SJSA1 (cell line): ENCODE data around the gene TSPY9. TPM values are rescaled to one million over a fixed set of nuclear protein-coding genes. Genes with fewer than 3 reads are reported as not detected.
"Not testable (repeated sequence)": the region's sequence is repeated elsewhere in the genome, so short reads cannot be mapped to it uniquely, and the experiment has no call there.

Source experiments
- DNase-seq, 2 experiments: peaks; one replicate each; pipeline ENCODE4 v3.0.0-alpha.2; 2015 to 2020; ENCODE audit warnings: low spot score in 2 of 2, low read depth in 1 of 2
- H3K27ac ChIP-seq: fragments of 250-450 bp; sonication (Bioruptor Pico); 2 replicates; pipeline ENCODE4 v1.5.1; 2020; ENCODE audit warnings: mild to moderate bottlenecking, moderate library complexity
- H3K27me3 ChIP-seq: fragments of 250-450 bp; sonication (Bioruptor Pico); replicated peaks from 2 replicates; pipeline ENCODE4 v1.5.1; 2020; ENCODE audit warnings: mild to moderate bottlenecking, moderate library complexity
- H3K36me3 ChIP-seq: fragments of 250-450 bp; sonication (Bioruptor Pico); 2 replicates; pipeline ENCODE4 v1.5.1; 2020; ENCODE audit warnings: mild to moderate bottlenecking
- H3K4me1 ChIP-seq: fragments of 250-450 bp; sonication (Bioruptor Pico); replicated peaks from 2 replicates; pipeline ENCODE4 v1.6.1; 2021; ENCODE audit warnings: mild to moderate bottlenecking
- H3K4me3 ChIP-seq: fragments of 250-450 bp; sonication (Bioruptor Pico); 2 replicates; pipeline ENCODE4 v1.5.1; 2020; ENCODE audit warnings: mild to moderate bottlenecking
- H3K9me3 ChIP-seq: fragments of 250-450 bp; sonication (Bioruptor Pico); replicated peaks from 2 replicates; pipeline ENCODE4 v1.5.1; 2020; ENCODE audit warnings: mild to moderate bottlenecking
- total RNA-seq: library from RNA; depleted of rRNA; stranded (reverse); fragments of >200 nt; shearing (Covaris generic); gene quantifications from 2 replicates; pipeline ENCODE4 v1.2.3, GENCODE V29; 2014; rRNA removed

Gene TSPY9, protein sequence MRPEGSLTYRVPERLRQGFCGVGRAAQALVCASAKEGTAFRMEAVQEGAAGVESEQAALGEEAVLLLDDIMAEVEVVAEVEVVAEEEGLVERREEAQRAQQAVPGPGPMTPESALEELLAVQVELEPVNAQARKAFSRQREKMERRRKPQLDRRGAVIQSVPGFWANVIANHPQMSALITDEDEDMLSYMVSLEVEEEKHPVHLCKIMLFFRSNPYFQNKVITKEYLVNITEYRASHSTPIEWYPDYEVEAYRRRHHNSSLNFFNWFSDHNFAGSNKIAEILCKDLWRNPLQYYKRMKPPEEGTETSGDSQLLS
- total RNA-seq: not detected in 2 replicates

DNA sequence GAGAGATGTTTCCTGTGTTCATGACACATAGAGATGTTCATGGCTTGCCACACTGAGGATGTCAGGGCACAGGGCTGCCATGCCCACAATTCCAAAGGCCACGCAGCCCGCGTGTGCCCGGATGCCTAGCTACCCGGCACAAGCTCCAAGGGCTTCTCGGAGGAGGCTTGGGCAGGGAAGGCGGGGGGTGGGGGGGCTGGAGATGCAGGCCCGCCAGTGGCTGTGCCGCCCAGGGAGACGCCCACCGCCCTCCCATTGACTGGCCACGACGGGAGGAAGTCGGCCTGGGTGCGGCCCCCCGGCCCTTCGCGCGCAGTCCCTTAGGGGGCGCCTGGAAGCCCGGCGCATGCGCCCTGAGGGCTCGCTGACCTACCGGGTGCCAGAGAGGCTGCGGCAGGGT is at the start of gene TSPY9:
Gene TSPY9, plus strand, starts transcription at position 301 of the 400 bp plus-strand sequence. Its CDS starts 46 bp downstream, at position 347.
- not testable (repeated sequence) for DNase-seq, H3K9me3 ChIP-seq, H3K36me3 ChIP-seq, H3K27me3 ChIP-seq, H3K4me3 ChIP-seq, H3K27ac ChIP-seq, H3K4me1 ChIP-seq

DNA sequence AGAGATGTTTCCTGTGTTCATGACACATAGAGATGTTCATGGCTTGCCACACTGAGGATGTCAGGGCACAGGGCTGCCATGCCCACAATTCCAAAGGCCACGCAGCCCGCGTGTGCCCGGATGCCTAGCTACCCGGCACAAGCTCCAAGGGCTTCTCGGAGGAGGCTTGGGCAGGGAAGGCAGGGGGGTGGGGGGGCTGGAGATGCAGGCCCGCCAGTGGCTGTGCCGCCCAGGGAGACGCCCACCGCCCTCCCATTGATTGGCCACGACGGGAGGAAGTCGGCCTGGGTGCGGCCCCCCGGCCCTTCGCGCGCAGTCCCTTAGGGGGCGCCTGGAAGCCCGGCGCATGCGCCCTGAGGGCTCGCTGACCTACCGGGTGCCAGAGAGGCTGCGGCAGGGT is 20.4 kb upstream of the TSPY9 start, which contains the start of gene TSPY1:
Gene TSPY1, plus strand, starts transcription at position 301 of the 400 bp plus-strand sequence. Its CDS starts 46 bp downstream, at position 347.
- not testable (repeated sequence) for H3K9me3 ChIP-seq, DNase-seq, H3K27me3 ChIP-seq, H3K36me3 ChIP-seq, H3K4me1 ChIP-seq, H3K4me3 ChIP-seq, H3K27ac ChIP-seq

DNA sequence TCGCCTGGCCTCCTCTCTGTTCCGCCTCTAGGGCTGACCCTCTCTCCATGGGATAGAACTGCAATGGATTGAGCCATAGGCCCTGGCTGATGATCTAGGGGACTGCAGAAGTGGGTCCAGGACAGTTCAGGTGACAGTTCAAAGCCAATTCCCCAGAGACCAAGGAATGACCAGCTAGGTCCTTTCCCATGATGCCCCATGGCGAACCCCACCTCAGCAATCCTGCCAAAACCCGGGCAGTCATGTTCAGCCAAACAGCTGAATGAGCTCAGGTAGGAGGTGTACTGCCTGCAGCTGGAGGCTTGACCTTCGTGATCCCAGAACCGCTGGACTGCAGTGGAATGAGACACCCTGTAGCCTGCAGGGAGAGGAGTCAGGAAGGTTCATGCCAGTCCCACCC is 17.3 kb downstream of the TSPY9 start:
- not testable (repeated sequence) for H3K9me3 ChIP-seq, H3K36me3 ChIP-seq, H3K4me3 ChIP-seq

DNA sequence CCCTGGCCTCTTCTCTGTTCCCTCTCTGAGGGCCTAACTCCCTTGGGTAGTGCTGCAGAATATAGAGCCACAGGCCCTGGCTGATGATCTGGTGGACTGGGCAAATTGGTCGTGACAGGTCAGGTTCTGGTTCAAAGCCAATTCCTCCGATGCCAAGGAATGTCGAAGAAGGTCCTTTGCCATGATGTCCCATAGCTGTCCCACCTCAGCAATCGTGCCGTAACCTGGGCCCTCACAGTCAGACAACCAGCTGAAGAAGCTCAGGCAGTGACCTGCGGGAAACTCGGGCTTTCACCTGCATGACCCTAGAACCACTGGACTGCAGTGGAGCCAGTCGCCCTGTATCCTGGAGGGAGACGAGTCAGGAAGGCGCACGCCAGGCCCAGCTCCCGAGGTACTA is 29.2 kb downstream of the TSPY9 start:
- peak in 1 of 2 experiments; percentile 47 for DNase-seq
- H3K4me3 ChIP-seq, H3K27ac ChIP-seq, H3K27me3 ChIP-seq, H3K36me3 ChIP-seq, H3K9me3 ChIP-seq, H3K4me1 ChIP-seq: not testable (repeated sequence)

More for the DNA sequence above, 17.3 kb downstream of the TSPY9 start:
- not testable (repeated sequence) for H3K27ac ChIP-seq, H3K27me3 ChIP-seq, H3K4me1 ChIP-seq
- peak in 1 of 2 experiments; percentile 44 for DNase-seq

DNA sequence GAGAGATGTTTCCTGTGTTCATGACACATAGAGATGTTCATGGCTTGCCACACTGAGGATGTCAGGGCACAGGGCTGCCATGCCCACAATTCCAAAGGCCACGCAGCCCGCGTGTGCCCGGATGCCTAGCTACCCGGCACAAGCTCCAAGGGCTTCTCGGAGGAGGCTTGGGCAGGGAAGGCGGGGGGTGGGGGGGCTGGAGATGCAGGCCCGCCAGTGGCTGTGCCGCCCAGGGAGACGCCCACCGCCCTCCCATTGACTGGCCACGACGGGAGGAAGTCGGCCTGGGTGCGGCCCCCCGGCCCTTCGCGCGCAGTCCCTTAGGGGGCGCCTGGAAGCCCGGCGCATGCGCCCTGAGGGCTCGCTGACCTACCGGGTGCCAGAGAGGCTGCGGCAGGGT is 40.5 kb downstream of the TSPY9 start, which contains the start of gene TSPY10:
Gene TSPY10, plus strand, starts transcription at position 301 of the 400 bp plus-strand sequence. Its CDS starts 46 bp downstream, at position 347.
- not testable (repeated sequence) for H3K27me3 ChIP-seq, H3K4me3 ChIP-seq, DNase-seq, H3K9me3 ChIP-seq, H3K27ac ChIP-seq, H3K36me3 ChIP-seq, H3K4me1 ChIP-seq

Other genes with a start within 250 kb of the TSPY9 start
- gene TSPY4, start 149.8 kb upstream of the TSPY9 start, total RNA-seq: 0.42 TPM in 1 of 2 replicates, not detected in the other
- not detected in 2 replicates for gene TSPY8, start 129.5 kb upstream of the TSPY9 start, total RNA-seq
- gene TSPY3, start 88.8 kb upstream of the TSPY9 start, total RNA-seq: not detected in 2 replicates
- gene TSPY1, start 20.3 kb upstream of the TSPY9 start, total RNA-seq: 0.32 TPM in 1 of 2 replicates, not detected in the other
- gene TSPY10, start 40.6 kb downstream of the TSPY9 start, total RNA-seq: not detected in 2 replicates